Fibroblast of villous mesenchyme (primary cell): ENCODE data around the gene CPNE5. TPM values are rescaled to one million over a fixed set of nuclear protein-coding genes. Genes with fewer than 3 reads are reported as not detected.

Experiments used
- DNase-seq: peaks from one replicate; pipeline ENCODE4 v3.0.0-alpha.2; 2010; ENCODE audit warnings: low read depth
- H3K4me3 ChIP-seq: 2 replicates; pipeline ENCODE4 v1.5.1; 2011; ENCODE audit warnings: low read depth, mild to moderate bottlenecking, low read length
- total RNA-seq: library from RNA; depleted of rRNA; stranded (reverse); fragments of >200 nt; gene quantifications from 2 replicates; pipeline ENCODE4 v1.2.3, GENCODE V29; 2012
- TF ChIP-seq, protein P1 (sequence below): IDR thresholded peaks from 2 replicates; pipeline ENCODE4 v1.5.1; 2012; ENCODE audit warnings: low read depth, mild to moderate bottlenecking, low read length; ENCODE audit not compliant: insufficient read depth

The CPNE5 gene
- total RNA-seq, 1 donor: under 0.01 TPM

DNA sequence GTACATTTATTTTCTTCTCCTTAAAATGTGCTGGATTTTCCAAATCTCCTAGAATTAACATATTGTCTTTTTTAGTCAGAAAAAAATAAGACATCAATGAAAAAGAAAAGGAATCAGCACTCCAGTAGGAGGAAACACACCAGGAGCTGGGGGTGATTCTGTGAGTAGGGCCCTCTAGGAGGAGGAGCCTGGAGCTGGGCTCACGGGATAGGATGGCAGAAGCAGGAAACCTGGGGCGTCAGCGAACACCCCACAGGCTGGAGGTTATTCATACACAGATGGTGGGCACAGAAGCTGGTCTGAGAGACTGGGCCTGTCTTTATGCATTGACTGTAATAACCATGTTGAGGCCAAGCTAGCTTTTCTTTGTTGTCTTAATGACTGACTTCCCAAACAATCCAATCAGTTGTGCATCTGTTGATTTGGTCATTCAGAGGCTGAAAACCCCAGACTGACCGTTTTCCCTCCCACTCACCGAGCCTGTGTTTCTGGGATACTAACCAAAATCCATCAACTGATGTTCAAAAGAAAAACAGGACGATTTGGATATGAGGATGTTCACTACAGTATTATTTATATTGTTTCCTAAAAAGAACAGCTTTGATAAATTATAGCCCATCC lies 53.1 kb downstream of the CPNE5 start:
- peak; percentile 19 for DNase-seq
- H3K4me3 ChIP-seq: no peak overlapping the region
- TF ChIP-seq, protein P1, sequence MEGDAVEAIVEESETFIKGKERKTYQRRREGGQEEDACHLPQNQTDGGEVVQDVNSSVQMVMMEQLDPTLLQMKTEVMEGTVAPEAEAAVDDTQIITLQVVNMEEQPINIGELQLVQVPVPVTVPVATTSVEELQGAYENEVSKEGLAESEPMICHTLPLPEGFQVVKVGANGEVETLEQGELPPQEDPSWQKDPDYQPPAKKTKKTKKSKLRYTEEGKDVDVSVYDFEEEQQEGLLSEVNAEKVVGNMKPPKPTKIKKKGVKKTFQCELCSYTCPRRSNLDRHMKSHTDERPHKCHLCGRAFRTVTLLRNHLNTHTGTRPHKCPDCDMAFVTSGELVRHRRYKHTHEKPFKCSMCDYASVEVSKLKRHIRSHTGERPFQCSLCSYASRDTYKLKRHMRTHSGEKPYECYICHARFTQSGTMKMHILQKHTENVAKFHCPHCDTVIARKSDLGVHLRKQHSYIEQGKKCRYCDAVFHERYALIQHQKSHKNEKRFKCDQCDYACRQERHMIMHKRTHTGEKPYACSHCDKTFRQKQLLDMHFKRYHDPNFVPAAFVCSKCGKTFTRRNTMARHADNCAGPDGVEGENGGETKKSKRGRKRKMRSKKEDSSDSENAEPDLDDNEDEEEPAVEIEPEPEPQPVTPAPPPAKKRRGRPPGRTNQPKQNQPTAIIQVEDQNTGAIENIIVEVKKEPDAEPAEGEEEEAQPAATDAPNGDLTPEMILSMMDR: no peak

DNA sequence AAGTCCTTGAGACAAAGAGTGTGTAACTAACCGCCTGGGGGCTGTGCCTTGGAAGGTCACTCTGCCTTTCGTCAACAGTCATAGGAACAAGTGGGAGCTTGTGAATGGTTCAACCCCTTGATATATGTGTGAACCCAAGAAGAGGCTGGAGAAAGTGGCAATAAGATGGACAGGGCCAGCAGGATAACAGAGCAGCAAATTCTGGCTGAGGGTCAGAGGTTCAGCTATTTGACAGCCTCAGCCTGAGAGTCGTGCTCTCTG lies 54.9 kb downstream of the CPNE5 start:
- TF ChIP-seq, protein P1: no peak
- no peak for DNase-seq

DNA sequence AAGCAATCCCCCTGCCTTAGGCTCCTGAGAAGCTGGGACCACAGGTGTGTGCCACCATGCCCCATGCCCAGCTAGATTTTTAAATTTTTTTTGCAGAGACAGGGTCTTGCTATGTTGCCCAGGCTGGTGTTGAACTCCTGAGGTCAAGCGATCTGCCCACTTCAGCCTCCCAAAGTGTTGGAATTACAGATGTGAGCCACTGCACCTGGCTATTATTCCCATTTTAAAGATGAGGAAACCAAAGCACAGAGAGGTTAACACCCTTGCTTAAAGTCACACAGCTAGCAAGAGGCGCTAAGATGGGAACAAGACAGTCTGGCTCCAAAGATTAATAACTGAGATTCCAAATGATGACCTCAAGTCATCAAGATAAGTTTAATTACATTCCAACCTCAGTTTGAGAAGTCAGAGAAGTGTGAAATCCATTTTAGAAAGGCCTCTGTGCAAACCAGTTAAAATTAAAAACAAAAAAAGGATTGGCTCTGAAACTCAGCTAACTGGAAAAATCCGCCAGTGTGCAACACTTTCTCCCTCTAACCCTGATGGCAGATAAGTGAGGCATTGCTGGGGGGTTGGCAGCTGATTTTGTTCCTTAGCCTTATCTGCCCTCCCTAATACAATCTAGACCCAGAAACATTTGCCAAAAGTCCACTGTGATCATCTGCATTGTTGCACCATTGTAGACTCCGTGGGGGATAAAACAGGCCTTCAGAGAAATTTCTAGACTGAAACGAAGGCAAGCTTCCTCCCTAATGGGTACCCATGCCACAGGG lies 55.5 kb downstream of the CPNE5 start:
- no peak for DNase-seq
- no peak overlapping the region for H3K4me3 ChIP-seq
- TF ChIP-seq, protein P1: no peak

More for the DNA sequence above, 54.9 kb downstream of the CPNE5 start:
- H3K4me3 ChIP-seq: no peak overlapping the region

GRCh38 chr6:36781669-36782068 lies 57.6 kb downstream of the CPNE5 start:
- DNase-seq: no peak
- H3K4me3 ChIP-seq: no peak overlapping the region
- TF ChIP-seq, protein P1: no peak

- no peak for DNase-seq
- TF ChIP-seq, protein P1: no peak
- no peak overlapping the region for H3K4me3 ChIP-seq
These were observed 58.6 kb downstream of the CPNE5 start for GRCh38 chr6:36780442-36781177.

DNA sequence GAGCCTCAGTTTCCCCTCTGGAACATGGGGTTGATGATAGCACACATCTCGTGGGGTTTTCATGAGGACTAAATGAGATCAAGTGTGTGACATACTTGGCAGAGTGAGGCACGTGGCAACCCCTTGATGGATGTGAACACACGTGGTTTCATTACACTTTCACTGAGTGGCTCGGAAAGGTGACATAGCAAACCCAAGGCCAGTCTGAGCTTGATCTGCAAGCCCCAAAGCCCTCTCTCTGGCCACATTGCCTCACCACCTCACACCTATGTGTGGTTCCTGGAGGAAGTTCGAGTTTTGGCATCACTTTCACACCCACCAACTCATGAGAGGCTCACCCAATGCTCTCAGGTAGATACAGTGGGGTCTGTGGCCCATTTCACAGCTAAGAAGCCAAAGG lies 60.0 kb downstream of the CPNE5 start:
- no peak overlapping the region for H3K4me3 ChIP-seq
- no peak for DNase-seq
- TF ChIP-seq, protein P1: no peak
